DOHH2 (cell line): ENCODE results near the gene IFNL4.

Experiments used
- CTCF ChIP-seq: fragments of 200-600 bp; sonication (generic); IDR thresholded peaks from one replicate; pipeline ENCODE4 v1.5.1; 2014; ENCODE audit warnings: antibody characterized with exemption, mild to moderate bottlenecking, low read depth, low read length; ENCODE audit not compliant: poor library complexity, severe bottlenecking
- EZH2phosphoT487 ChIP-seq: fragments of 200-600 bp; sonication (generic); IDR thresholded peaks from 2 replicates; pipeline ENCODE4 v1.6.1; 2017; ENCODE audit warnings: borderline replicate concordance, mild to moderate bottlenecking, antibody characterized with exemption, low read length, moderate library complexity, mixed read lengths

GRCh38 chr19:39200803-39201115 is 47.9 kb downstream of the IFNL4 start:
- TF ChIP-seq CTCF, result no peak
- TF ChIP-seq EZH2phosphoT487, result no peak
